Activated naive CD8-positive, alpha-beta T cell treated with anti-CD3 and anti-CD28 coated beads, Interleukin-2, amount 10 ng/mL, durations not matched to agents 7 days and 5 days (primary cell): ENCODE measurements around the gene ZBTB7C. TPM values are rescaled to one million over a fixed set of nuclear protein-coding genes. Genes with fewer than 3 reads are reported as not detected.
A peak's percentile ranks its signal among the peaks of the same experiment; 100 is the strongest.

Experiments
- ATAC-seq: fragments of 150-1000 bp; cut with Tn5 transposase; one replicate; pipeline ENCODE4 v1.10.0; 2021; ENCODE audit warnings: low read depth, moderate library complexity
- POLR2A ChIA-PET: fragments of 350-600 bp; sonication (Branson Sonifier 250); formaldehyde crosslinking; loops from one replicate; lab custom pipeline; 2021; ENCODE audit warnings: antibody characterized with exemption; lab: Charles Lee
- DNase-seq: peaks from one replicate; pipeline ENCODE4 v3.0.0; 2021
- H3K27ac Mint-ChIP-seq: one replicate; pipeline ENCODE4 v1.8.0; 2022; ENCODE audit warnings: mild to moderate bottlenecking, mixed read lengths
- H3K27me3 Mint-ChIP-seq: one replicate; pipeline ENCODE4 v1.8.0; 2022; ENCODE audit warnings: mild to moderate bottlenecking, moderate library complexity, mixed read lengths
- H3K36me3 Mint-ChIP-seq: one replicate; pipeline ENCODE4 v1.8.0; 2021; ENCODE audit warnings: mild to moderate bottlenecking, mixed read lengths
- H3K4me1 Mint-ChIP-seq: one replicate; pipeline ENCODE4 v1.8.0; 2021; ENCODE audit warnings: mixed read lengths
- H3K4me3 Mint-ChIP-seq: one replicate; pipeline ENCODE4 v1.8.0; 2022; ENCODE audit warnings: mild to moderate bottlenecking, moderate library complexity, mixed read lengths
- H3K9me3 Mint-ChIP-seq: one replicate; pipeline ENCODE4 v1.8.0; 2021; ENCODE audit warnings: mixed read lengths
- total RNA-seq, 2 experiments: library from RNA; stranded (reverse); gene quantifications; one replicate each; pipeline ENCODE4 v1.2.3, GENCODE V29; 2021

Gene ZBTB7C
- total RNA-seq, 2 experiments from 2014 or later = not detected

GRCh38 chr18:48238206-48238605 is 171.0 kb downstream of the ZBTB7C start:
- H3K36me3 Mint-ChIP-seq = no peaks in the 10 kb centered on the region
- DNase-seq (no peak), ATAC-seq (no peak)
- peaks cover 3% of the 10 kb centered on the region for H3K9me3 Mint-ChIP-seq
- H3K27ac Mint-ChIP-seq = no peak overlapping the region
- H3K27me3 Mint-ChIP-seq = peaks cover 41% of the 10 kb centered on the region
- no peak overlapping the region for H3K4me3 Mint-ChIP-seq
- peaks cover 3% of the 10 kb centered on the region for H3K4me1 Mint-ChIP-seq
- POLR2A ChIA-PET = no interaction called here

- H3K9me3 Mint-ChIP-seq = peaks cover 3% of the 10 kb centered on the region
- no peak overlapping the region for H3K27ac Mint-ChIP-seq
- POLR2A ChIA-PET = no interaction called here
- ATAC-seq (no peak), DNase-seq (no peak)
- H3K27me3 Mint-ChIP-seq = peaks cover 41% of the 10 kb centered on the region
- no peak overlapping the region for H3K4me3 Mint-ChIP-seq
- H3K4me1 Mint-ChIP-seq = peaks cover 3% of the 10 kb centered on the region
- no peaks in the 10 kb centered on the region for H3K36me3 Mint-ChIP-seq
Measured at GRCh38 chr18:48236822-48237221, 172.4 kb downstream of the ZBTB7C start.

GRCh38 chr18:48230467-48231113 is 178.6 kb downstream of the ZBTB7C start:
- Mint-ChIP-seq H3K27me3 (peaks cover 12% of the 10 kb centered on the region), H3K4me1 (peaks cover 7% of the 10 kb centered on the region), H3K9me3 (no peaks in the 10 kb centered on the region), H3K27ac (no peak overlapping the region), H3K4me3 (no peak overlapping the region), H3K36me3 (no peaks in the 10 kb centered on the region)
- POLR2A ChIA-PET = no interaction called here
- ATAC-seq (no peak), DNase-seq (no peak)

- peaks cover 7% of the 10 kb centered on the region for H3K4me1 Mint-ChIP-seq
- no peaks in the 10 kb centered on the region for H3K9me3 Mint-ChIP-seq
- DNase-seq (no peak), ATAC-seq (no peak)
- H3K27me3 Mint-ChIP-seq = peaks cover 8% of the 10 kb centered on the region
- no peaks in the 10 kb centered on the region for H3K36me3 Mint-ChIP-seq
- H3K27ac Mint-ChIP-seq = no peak overlapping the region
- H3K4me3 Mint-ChIP-seq = no peak overlapping the region
- POLR2A ChIA-PET = no interaction called here
Measured at GRCh38 chr18:48229552-48229981, 179.6 kb downstream of the ZBTB7C start.

GRCh38 chr18:48228841-48229240 is 180.3 kb downstream of the ZBTB7C start:
- POLR2A ChIA-PET = no interaction called here
- Mint-ChIP-seq H3K4me3 (no peak overlapping the region), H3K27me3 (peaks cover 3% of the 10 kb centered on the region), H3K27ac (peak overlapping the region; percentile 1), H3K4me1 (peaks cover 7% of the 10 kb centered on the region), H3K9me3 (no peaks in the 10 kb centered on the region), H3K36me3 (no peaks in the 10 kb centered on the region)
- ATAC-seq = no peak
- DNase-seq = no peak

GRCh38 chr18:48228301-48228715 is 180.9 kb downstream of the ZBTB7C start:
- DNase-seq (no peak), ATAC-seq (no peak)
- Mint-ChIP-seq H3K27me3 (peaks cover 2% of the 10 kb centered on the region), H3K27ac (peak overlapping the region; percentile 1), H3K36me3 (no peaks in the 10 kb centered on the region), H3K4me3 (no peak overlapping the region), H3K9me3 (no peaks in the 10 kb centered on the region), H3K4me1 (peaks cover 7% of the 10 kb centered on the region)
- POLR2A ChIA-PET = no interaction called here

- H3K36me3 Mint-ChIP-seq = no peaks in the 10 kb centered on the region
- H3K27me3 Mint-ChIP-seq = peaks cover 3% of the 10 kb centered on the region
- no peak for DNase-seq
- H3K27ac Mint-ChIP-seq = no peak overlapping the region
- peak overlapping the region; percentile 18 for H3K4me3 Mint-ChIP-seq
- H3K9me3 Mint-ChIP-seq = no peaks in the 10 kb centered on the region
- POLR2A ChIA-PET = interaction anchor here (0.6 kb wide), 1 partner anchor 559 kb away, joined by 3 read pairs; no protein-coding TSS in a partner anchor
- H3K4me1 Mint-ChIP-seq = peaks cover 7% of the 10 kb centered on the region
- peak; percentile 60 for ATAC-seq
Measured at GRCh38 chr18:48227206-48227605, 182.0 kb downstream of the ZBTB7C start.

- ATAC-seq = no peak
- H3K27ac Mint-ChIP-seq = no peak overlapping the region
- H3K4me3 Mint-ChIP-seq = no peak overlapping the region
- no peaks in the 10 kb centered on the region for H3K36me3 Mint-ChIP-seq
- H3K9me3 Mint-ChIP-seq = no peaks in the 10 kb centered on the region
- no peak for DNase-seq
- peaks cover 3% of the 10 kb centered on the region for H3K27me3 Mint-ChIP-seq
- POLR2A ChIA-PET = no interaction called here
- H3K4me1 Mint-ChIP-seq = peaks cover 7% of the 10 kb centered on the region
Measured at GRCh38 chr18:48226401-48226800, 182.8 kb downstream of the ZBTB7C start.

- POLR2A ChIA-PET = no interaction called here
- ATAC-seq (no peak), DNase-seq (no peak)
- H3K27me3 Mint-ChIP-seq = peaks cover 3% of the 10 kb centered on the region
- no peak overlapping the region for H3K27ac Mint-ChIP-seq
- H3K36me3 Mint-ChIP-seq = no peaks in the 10 kb centered on the region
- H3K4me3 Mint-ChIP-seq = no peak overlapping the region
- H3K9me3 Mint-ChIP-seq = no peaks in the 10 kb centered on the region
- peaks cover under 1% of the 10 kb centered on the region for H3K4me1 Mint-ChIP-seq
Measured at GRCh38 chr18:48222118-48222517, 187.1 kb downstream of the ZBTB7C start.

GRCh38 chr18:48219810-48220499 is 189.2 kb downstream of the ZBTB7C start:
- H3K9me3 Mint-ChIP-seq = no peaks in the 10 kb centered on the region
- POLR2A ChIA-PET = no interaction called here
- ATAC-seq = no peak

GRCh38 chr18:48219037-48219809 is 190.0 kb downstream of the ZBTB7C start:
- peaks cover 3% of the 10 kb centered on the region for H3K27me3 Mint-ChIP-seq
- no peaks in the 10 kb centered on the region for H3K4me1 Mint-ChIP-seq
- H3K36me3 Mint-ChIP-seq = no peaks in the 10 kb centered on the region
- POLR2A ChIA-PET = no interaction called here
- no peak overlapping the region for H3K4me3 Mint-ChIP-seq
- no peak overlapping the region for H3K27ac Mint-ChIP-seq
- no peaks in the 10 kb centered on the region for H3K9me3 Mint-ChIP-seq
- ATAC-seq (no peak), DNase-seq (no peak)

More at GRCh38 chr18:48219810-48220499, 189.2 kb downstream of the ZBTB7C start:
- Mint-ChIP-seq H3K27me3 (peaks cover 3% of the 10 kb centered on the region), H3K36me3 (no peaks in the 10 kb centered on the region), H3K4me1 (no peaks in the 10 kb centered on the region), H3K4me3 (no peak overlapping the region), H3K27ac (no peak overlapping the region)
- DNase-seq = no peak

GRCh38 chr18:48218285-48219022 is 190.7 kb downstream of the ZBTB7C start:
- POLR2A ChIA-PET = no interaction called here
- H3K27ac Mint-ChIP-seq = no peak overlapping the region
- DNase-seq = no peak

More at GRCh38 chr18:48218285-48219022, 190.7 kb downstream of the ZBTB7C start:
- Mint-ChIP-seq H3K4me3 (no peak overlapping the region), H3K4me1 (no peaks in the 10 kb centered on the region), H3K36me3 (no peaks in the 10 kb centered on the region), H3K9me3 (no peaks in the 10 kb centered on the region), H3K27me3 (peaks cover 8% of the 10 kb centered on the region)
- ATAC-seq = no peak
